CD1c-positive myeloid dendritic cell (primary cell): ENCODE results near the gene TBX4.

Source experiments
- DNase-seq: peaks from one replicate; pipeline ENCODE4 v3.0.0-alpha.2; 2016; ENCODE audit errors: extremely low spot score

TBX4 gene

GRCh38 chr17:61452301-61453290, at the start of gene TBX4:
TSS of gene TBX4 (plus strand) at chr17:61452422. CDS start at chr17:61456491, 4,069 bp downstream.
- no peak for DNase-seq

GRCh38 chr17:61402978-61403800, 49.0 kb upstream of the TBX4 start:
- no peak for DNase-seq

- no peak for DNase-seq
These were observed 48.2 kb upstream of the TBX4 start for GRCh38 chr17:61403801-61404662.

- no peak for DNase-seq
These were observed 47.6 kb upstream of the TBX4 start for GRCh38 chr17:61404663-61404912.

- DNase-seq: no peak
These were observed 47.1 kb upstream of the TBX4 start for GRCh38 chr17:61404913-61405685.

GRCh38 chr17:61405686-61406536, 46.3 kb upstream of the TBX4 start:
- no peak for DNase-seq

GRCh38 chr17:61406537-61406845, 45.7 kb upstream of the TBX4 start:
- DNase-seq: no peak

GRCh38 chr17:61406971-61407911, 45.0 kb upstream of the TBX4 start:
- no peak for DNase-seq

- no peak for DNase-seq
These were observed 43.8 kb upstream of the TBX4 start for GRCh38 chr17:61408151-61409041.

GRCh38 chr17:61409301-61410112, 42.7 kb upstream of the TBX4 start:
- peak; percentile 57 for DNase-seq

- DNase-seq: peak; percentile 51
These were observed 41.8 kb upstream of the TBX4 start for GRCh38 chr17:61410141-61411010.

GRCh38 chr17:61411011-61411260, 41.3 kb upstream of the TBX4 start:
- no peak for DNase-seq

- DNase-seq: peak; percentile 58
These were observed 40.7 kb upstream of the TBX4 start for GRCh38 chr17:61411261-61412142.

- peak; percentile 89 for DNase-seq
These were observed 39.9 kb upstream of the TBX4 start for GRCh38 chr17:61412143-61412859.
